ENCODE measurements around the gene TCEA2. TPM values are rescaled to one million over a fixed set of nuclear protein-coding genes. Genes with fewer than 3 reads are reported as not detected.

The TCEA2 gene
- total RNA-seq, 1 donor from 2014 or later: 123 TPM

DNA sequence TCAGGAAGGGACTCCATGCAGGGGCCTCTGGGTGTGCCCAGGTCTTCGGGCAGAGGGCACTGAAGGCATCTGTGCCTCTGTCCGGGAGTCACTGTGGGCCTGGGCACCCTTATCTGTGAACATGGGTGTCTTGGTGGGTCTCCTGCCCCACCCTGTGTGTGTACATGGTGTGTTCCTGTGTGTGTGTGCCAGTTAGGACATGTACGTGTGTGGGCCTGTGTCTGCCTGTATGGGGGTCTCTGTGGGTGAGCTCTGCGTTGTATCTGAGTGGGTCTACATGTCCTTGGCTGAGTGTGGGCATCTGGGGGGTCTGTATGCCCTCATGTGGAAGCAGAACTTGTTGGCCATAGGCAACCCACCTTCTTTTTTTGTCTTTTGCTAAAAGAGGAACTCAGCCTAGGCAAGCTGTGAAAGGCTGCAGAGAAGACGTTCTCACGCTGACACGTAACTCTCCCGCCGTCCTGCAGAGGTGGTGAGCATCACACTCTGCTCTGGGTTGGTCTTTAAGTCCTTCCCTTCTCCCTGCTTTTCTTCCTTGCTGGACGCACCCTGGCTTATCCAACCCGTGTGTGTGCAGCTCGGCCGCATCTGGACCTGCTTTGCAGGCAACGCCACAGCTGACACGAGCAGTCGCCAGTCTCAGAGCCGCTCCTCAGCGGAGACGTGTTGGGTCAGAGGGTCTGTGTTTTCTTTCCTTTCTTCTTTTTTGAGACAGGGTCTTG is 44.9 kb downstream of the TCEA2 start:
- DNase-seq (ENCODE audit: low spot score): no peak
- no peak overlapping the region for H3K27ac Mint-ChIP-seq (ENCODE audit: unreplicated experiment)
- H3K27me3 Mint-ChIP-seq (ENCODE audit: unreplicated experiment): peaks cover 7% of the 10 kb centered on the region
- H3K36me3 Mint-ChIP-seq (ENCODE audit: low read depth, unreplicated experiment): no peaks in the 10 kb centered on the region
- no peaks in the 10 kb centered on the region for H3K9me3 Mint-ChIP-seq (ENCODE audit: unreplicated experiment)
- TF ChIP-seq CTCF (IDR thresholded peaks at IDR 0.05; ENCODE audit: unreplicated experiment): no peak
- no peak overlapping the region for H3K4me3 Mint-ChIP-seq (ENCODE audit: unreplicated experiment)
- no peaks in the 10 kb centered on the region for H3K4me1 Mint-ChIP-seq (ENCODE audit: unreplicated experiment)

DNA sequence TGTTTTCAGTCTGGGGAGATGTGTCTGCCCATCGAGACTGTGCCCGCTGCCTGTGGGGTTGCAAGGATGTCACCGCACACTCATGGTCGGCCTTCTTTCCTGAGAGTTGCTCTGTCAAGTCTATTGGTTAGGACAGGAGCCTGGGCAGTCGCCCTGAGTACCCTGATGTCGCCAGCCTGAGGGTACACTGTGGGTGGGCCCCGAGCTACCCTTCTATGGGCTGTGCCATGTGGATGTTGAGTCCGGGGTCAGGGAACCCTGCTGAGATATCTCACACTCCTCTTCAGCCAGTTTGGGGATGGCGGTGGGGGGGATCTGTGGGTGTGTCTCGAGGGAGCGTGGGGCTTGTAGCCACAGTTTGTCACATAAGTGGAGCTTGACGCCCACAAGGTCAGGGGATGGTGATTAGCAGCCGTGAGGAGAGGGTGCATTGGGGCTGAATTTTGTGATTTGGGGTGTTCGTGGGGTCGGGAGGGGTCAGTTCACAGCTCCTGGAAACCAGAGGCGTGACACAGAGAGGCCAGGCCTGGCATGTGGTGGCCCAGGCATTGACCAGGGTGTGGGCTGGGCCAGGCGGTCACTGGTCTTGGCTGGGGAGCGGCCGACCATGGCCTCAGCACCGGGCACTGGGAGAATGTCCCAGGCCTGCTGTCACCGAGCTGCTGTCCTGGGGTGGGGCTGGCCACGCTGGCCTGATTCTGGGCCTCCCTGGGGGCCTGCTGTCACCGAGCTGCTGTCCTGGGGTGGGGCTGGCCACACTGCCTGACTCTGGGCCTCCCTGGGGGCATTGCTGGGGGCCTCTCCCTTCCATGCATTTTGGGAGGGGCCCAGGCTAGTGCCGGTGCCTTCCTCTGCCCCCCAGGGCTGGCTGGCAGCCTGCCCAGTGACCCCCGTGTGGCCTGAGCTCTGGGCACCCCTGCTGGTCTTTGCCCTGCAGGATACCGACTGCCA is 46.0 kb downstream of the TCEA2 start:
- Mint-ChIP-seq H3K36me3 (ENCODE audit: low read depth, unreplicated experiment) (no peaks in the 10 kb centered on the region), H3K4me3 (ENCODE audit: unreplicated experiment) (no peak overlapping the region), H3K27me3 (ENCODE audit: unreplicated experiment) (peaks cover 4% of the 10 kb centered on the region), H3K27ac (ENCODE audit: unreplicated experiment) (no peak overlapping the region), H3K9me3 (ENCODE audit: unreplicated experiment) (no peaks in the 10 kb centered on the region), H3K4me1 (ENCODE audit: unreplicated experiment) (no peaks in the 10 kb centered on the region)
- DNase-seq (ENCODE audit: low spot score): no peak
- no peak for TF ChIP-seq CTCF (IDR thresholded peaks at IDR 0.05; ENCODE audit: unreplicated experiment)

GRCh38 chr20:64109831-64110391 is 46.9 kb downstream of the TCEA2 start:
- no peak for TF ChIP-seq CTCF (IDR thresholded peaks at IDR 0.05; ENCODE audit: unreplicated experiment)
- no peaks in the 10 kb centered on the region for H3K9me3 Mint-ChIP-seq (ENCODE audit: unreplicated experiment)
- DNase-seq (ENCODE audit: low spot score): no peak
- peaks cover 4% of the 10 kb centered on the region for H3K27me3 Mint-ChIP-seq (ENCODE audit: unreplicated experiment)
- H3K4me1 Mint-ChIP-seq (ENCODE audit: unreplicated experiment): no peaks in the 10 kb centered on the region
- H3K4me3 Mint-ChIP-seq (ENCODE audit: unreplicated experiment): no peak overlapping the region
- no peaks in the 10 kb centered on the region for H3K36me3 Mint-ChIP-seq (ENCODE audit: low read depth, unreplicated experiment)
- no peak overlapping the region for H3K27ac Mint-ChIP-seq (ENCODE audit: unreplicated experiment)

DNA sequence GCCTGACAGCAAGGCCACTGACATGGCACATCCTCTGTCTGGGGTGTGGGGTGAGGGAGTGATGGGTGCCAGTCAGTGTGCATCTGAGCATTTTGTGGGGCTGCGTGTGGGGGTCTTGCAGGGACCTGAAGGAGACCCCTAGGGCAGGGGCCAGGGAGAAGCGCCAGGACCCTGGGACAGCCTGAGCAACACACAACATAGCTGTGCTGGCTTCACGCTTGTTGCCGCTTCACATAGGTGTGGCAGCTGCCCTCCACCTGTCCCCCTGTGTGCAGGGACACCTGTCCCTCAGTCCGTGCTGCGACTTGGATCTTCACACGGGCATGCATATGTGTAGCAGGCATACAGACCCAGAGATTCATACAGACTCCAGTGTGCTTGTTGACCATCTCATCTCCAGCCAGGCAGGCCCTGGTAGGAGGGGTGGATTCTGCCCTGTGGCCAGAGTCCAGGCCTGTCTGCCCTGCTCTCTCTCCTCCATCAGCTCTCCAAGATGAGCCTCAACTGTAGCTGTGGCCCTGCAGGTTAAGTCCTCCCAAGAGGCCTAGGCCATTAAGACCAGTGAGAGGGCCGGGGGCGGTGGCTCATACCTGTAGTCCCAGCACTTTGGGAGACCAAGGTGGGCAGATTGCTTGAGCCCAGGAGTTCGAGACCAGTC is 47.5 kb downstream of the TCEA2 start:
- Mint-ChIP-seq H3K27ac (ENCODE audit: unreplicated experiment) (no peak overlapping the region), H3K36me3 (ENCODE audit: low read depth, unreplicated experiment) (no peaks in the 10 kb centered on the region), H3K4me3 (ENCODE audit: unreplicated experiment) (no peak overlapping the region), H3K27me3 (ENCODE audit: unreplicated experiment) (peaks cover 4% of the 10 kb centered on the region), H3K4me1 (ENCODE audit: unreplicated experiment) (no peaks in the 10 kb centered on the region), H3K9me3 (ENCODE audit: unreplicated experiment) (no peaks in the 10 kb centered on the region)
- no peak for DNase-seq (ENCODE audit: low spot score)
- no peak for TF ChIP-seq CTCF (IDR thresholded peaks at IDR 0.05; ENCODE audit: unreplicated experiment)
